H1 (cell line): ENCODE measurements around the gene PLS3. TPM values are rescaled to one million over a fixed set of nuclear protein-coding genes. Genes with fewer than 3 reads are reported as not detected.

ENCODE experiments used
- RBBP5 ChIP-seq: IDR thresholded peaks from 2 replicates; pipeline ENCODE4 v1.7.1; 2012; ENCODE audit warnings: low read depth, mild to moderate bottlenecking, inconsistent platforms, low read length, moderate library complexity, borderline replicate concordance
- YY1 ChIP-seq: IDR thresholded peaks from 2 replicates; pipeline ENCODE4 v1.6.1; 2011; ENCODE audit warnings: low read depth, mild to moderate bottlenecking, low read length
- polyA plus RNA-seq, 7 experiments: library from polyadenylated mRNA; depleted of rRNA in 3 of 7; stranded (reverse) in 5 of 7; unstranded in 2 of 7; fragments of >200 nt in 5 of 7; fragments of 200-250 nt in 2 of 7; gene quantifications; 1 replicate in 5 of 7; 2 replicates in 1 of 7; 4 replicates in 1 of 7; pipeline versions ENCODE4 v1.2.1 to v1.2.3, GENCODE V29; 2011 to 2013; ENCODE audit warnings: missing spikeins in 2 of 7, mixed read lengths in 2 of 7
- total RNA-seq: library from RNA; stranded (reverse); fragmentation: NEBNext Ultra II Directional; extraction: Animal tissue kit (Norgen Biotek cat#: 25700); gene quantifications from 2 replicates; pipeline ENCODE4 v1.2.1, GENCODE V29; 2021

The PLS3 gene
- total and polyA plus RNA-seq, 2 of the 8 experiments (the other 6 are each of a cell fraction or from before 2014, with no cell fraction given) = 107 to 185 TPM

DNA sequence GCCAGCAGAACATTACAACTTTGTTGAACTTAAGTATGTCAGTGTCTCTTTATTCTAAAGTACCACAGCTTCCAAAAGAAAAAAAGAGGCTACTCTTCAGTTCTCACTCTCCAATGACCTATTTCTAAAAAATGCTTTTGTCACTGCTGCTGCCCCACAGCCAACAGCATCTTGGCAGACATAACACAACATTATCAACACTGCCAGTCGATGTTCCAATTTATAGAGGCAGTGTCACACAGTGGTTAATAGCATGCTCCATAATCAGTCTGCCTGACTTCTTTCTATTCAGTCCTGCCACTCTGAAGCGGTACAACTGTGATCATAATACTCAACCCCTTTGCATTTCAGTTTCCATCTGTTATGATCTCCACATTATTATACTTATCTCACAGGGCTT lies 69.2 kb downstream of the PLS3 start (continued):
- TF ChIP-seq RBBP5 = no peak
- TF ChIP-seq YY1 = no peak
